Activated naive CD4-positive, alpha-beta T cell treated with anti-CD3 and anti-CD28 coated beads, Interleukin-2, amount 10 ng/mL, durations not matched to agents 7 days and 5 days (primary cell): ENCODE measurements around the gene ROR1.
"Not testable (repeated sequence)": the region's sequence is repeated elsewhere in the genome, so short reads cannot be mapped to it uniquely, and the experiment has no call there.

Experiments used
- CTCF ChIA-PET: fragments of 350-600 bp; sonication (Branson Sonifier 250); formaldehyde crosslinking; loops from one replicate; lab custom pipeline; 2021; ENCODE audit warnings: antibody characterized with exemption; lab: Charles Lee
- DNase-seq: peaks from one replicate; pipeline ENCODE4 v3.0.0-alpha.2; 2020
- H3K27ac Mint-ChIP-seq: one replicate; pipeline ENCODE4 v1.8.0; 2021; ENCODE audit warnings: mild to moderate bottlenecking, moderate library complexity, mixed read lengths
- H3K27me3 Mint-ChIP-seq: one replicate; pipeline ENCODE4 v1.8.0; 2021; ENCODE audit warnings: mild to moderate bottlenecking, mixed read lengths
- H3K36me3 Mint-ChIP-seq: one replicate; pipeline ENCODE4 v1.8.0; 2021; ENCODE audit warnings: mixed read lengths
- H3K4me1 Mint-ChIP-seq: one replicate; pipeline ENCODE4 v1.8.0; 2021; ENCODE audit warnings: mixed read lengths
- H3K4me3 Mint-ChIP-seq: one replicate; pipeline ENCODE4 v1.8.0; 2021; ENCODE audit warnings: mild to moderate bottlenecking, moderate library complexity, mixed read lengths
- H3K9me3 Mint-ChIP-seq: one replicate; pipeline ENCODE4 v1.8.0; 2021; ENCODE audit warnings: mixed read lengths

The ROR1 gene

DNA sequence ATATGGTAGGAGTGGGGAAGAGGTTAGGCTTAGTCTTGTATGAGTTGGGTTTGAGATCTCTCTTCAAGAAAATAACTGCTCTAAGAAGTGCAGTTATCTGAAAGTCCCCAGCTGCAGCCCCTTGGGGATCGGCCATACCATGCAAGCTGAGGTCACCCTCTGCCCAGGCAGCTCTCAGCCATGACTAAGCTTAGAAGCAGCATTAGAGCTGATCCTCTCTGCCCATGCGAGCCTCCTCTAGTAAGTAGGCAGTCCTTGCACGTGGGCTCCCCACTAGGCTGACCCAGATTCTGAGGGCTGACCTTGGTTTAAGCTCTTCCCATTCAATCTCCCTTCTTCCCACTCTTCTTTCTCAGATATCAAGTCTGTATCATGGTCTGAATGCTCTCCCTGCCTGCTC, 308.6 kb downstream of the ROR1 start:
- Mint-ChIP-seq H3K27ac (no peak overlapping the region), H3K27me3 (no peaks in the 10 kb centered on the region), H3K4me1 (no peaks in the 10 kb centered on the region), H3K4me3 (no peak overlapping the region), H3K36me3 (no peaks in the 10 kb centered on the region), H3K9me3 (no peaks in the 10 kb centered on the region)
- DNase-seq: no peak
- CTCF ChIA-PET: no interaction called here

DNA sequence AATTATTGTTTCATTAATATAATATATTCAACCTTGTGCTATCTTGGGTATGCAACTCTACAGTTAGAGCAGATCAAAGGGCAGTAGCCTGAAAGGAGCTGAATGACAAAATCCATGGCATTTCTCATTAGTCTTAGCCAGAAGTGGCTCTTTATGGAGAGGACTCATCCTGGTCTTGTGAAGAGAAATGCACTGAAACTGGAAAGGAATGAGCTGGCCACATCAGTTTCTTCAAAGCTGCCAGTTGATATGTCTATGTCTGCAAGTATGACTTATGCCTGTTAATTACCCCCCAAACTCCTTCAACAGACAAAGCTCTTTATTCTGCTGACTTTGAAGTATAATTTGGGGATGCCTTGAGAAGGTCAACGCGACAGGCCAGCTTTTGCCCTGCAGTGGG, 310.6 kb downstream of the ROR1 start:
- no peak for DNase-seq
- no peaks in the 10 kb centered on the region for H3K36me3 Mint-ChIP-seq
- CTCF ChIA-PET: interaction anchor here (1.4 kb wide), 1 partner anchor 53 kb away, joined by 3 read pairs; no protein-coding TSS in a partner anchor
- no peaks in the 10 kb centered on the region for H3K4me1 Mint-ChIP-seq
- H3K9me3 Mint-ChIP-seq: no peaks in the 10 kb centered on the region
- H3K27me3 Mint-ChIP-seq: no peaks in the 10 kb centered on the region
- H3K4me3 Mint-ChIP-seq: no peak overlapping the region
- H3K27ac Mint-ChIP-seq: no peak overlapping the region

DNA sequence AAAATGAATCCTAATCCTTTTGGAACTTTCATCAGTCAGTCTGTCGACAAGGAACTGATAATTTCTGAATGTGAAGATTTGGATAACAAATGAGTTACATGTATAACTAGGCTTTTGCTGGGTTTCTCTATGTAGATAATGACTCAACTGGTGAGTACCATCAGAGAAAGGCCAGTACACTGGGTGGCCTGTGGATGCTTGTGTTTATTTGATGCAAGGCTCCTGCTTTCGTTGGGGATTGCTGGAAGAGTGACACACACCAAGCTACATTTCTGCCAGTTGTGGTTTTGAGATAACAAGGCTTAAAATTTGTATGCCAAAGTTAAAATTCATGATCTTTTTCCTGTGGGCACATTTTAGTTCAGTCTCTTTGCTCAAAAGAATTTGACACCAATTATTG, 314.0 kb downstream of the ROR1 start:
- CTCF ChIA-PET: no interaction called here
- no peak overlapping the region for H3K4me3 Mint-ChIP-seq
- no peak overlapping the region for H3K27ac Mint-ChIP-seq
- no peaks in the 10 kb centered on the region for H3K36me3 Mint-ChIP-seq
- no peaks in the 10 kb centered on the region for H3K9me3 Mint-ChIP-seq
- no peak for DNase-seq
- no peaks in the 10 kb centered on the region for H3K27me3 Mint-ChIP-seq
- H3K4me1 Mint-ChIP-seq: no peaks in the 10 kb centered on the region

DNA sequence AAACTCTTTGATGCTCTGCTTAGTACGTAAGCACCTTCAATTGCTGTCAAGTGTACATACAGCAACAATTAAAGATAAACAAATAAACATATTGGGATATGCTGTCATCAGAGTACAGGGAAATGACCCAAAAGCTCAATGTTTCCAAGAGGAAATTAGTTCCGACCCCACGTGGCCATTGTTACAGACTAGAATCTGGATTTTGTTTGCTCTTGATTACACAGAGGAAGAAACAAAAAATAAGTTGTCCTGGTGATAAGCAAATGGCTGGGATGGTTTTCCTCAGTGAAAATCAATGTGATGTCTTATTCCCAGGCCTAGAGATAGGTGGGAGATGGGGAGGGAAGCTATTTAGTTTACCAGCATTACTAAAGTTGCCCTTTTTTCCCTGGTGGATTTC, 316.6 kb downstream of the ROR1 start:
- Mint-ChIP-seq H3K9me3 (no peaks in the 10 kb centered on the region), H3K4me3 (no peak overlapping the region), H3K36me3 (no peaks in the 10 kb centered on the region), H3K27me3 (no peaks in the 10 kb centered on the region), H3K27ac (no peak overlapping the region), H3K4me1 (no peaks in the 10 kb centered on the region)
- DNase-seq: no peak
- CTCF ChIA-PET: no interaction called here

DNA sequence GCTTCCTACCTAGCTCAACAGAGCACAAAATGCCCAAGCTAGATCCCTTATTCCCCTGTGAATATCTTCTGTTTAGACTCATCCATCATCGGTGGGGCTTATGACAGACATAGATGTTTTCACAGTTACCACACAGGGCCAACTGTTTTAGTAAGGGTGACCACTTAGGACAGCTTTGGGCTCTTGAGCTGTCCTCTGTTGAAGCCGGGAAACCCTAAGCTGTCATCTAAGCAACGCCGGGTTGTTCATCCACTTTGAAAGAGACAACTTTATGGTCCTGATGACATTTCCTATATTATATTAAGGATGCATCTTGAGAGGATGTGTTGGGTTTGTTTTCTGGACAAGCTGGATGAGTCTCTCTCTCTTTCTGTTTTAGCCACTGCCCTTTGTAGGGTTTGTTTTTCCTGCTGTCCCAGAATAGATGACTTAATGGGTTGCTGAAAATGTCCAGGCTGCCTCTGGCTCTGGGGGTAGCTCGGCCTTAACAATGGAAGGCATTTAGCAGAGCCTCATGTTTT, 319.1 kb downstream of the ROR1 start:
- no peak overlapping the region for H3K4me3 Mint-ChIP-seq
- no peaks in the 10 kb centered on the region for H3K4me1 Mint-ChIP-seq
- no peaks in the 10 kb centered on the region for H3K27me3 Mint-ChIP-seq
- no peaks in the 10 kb centered on the region for H3K9me3 Mint-ChIP-seq
- H3K27ac Mint-ChIP-seq: no peak overlapping the region
- DNase-seq: no peak
- H3K36me3 Mint-ChIP-seq: no peaks in the 10 kb centered on the region
- CTCF ChIA-PET: no interaction called here

DNA sequence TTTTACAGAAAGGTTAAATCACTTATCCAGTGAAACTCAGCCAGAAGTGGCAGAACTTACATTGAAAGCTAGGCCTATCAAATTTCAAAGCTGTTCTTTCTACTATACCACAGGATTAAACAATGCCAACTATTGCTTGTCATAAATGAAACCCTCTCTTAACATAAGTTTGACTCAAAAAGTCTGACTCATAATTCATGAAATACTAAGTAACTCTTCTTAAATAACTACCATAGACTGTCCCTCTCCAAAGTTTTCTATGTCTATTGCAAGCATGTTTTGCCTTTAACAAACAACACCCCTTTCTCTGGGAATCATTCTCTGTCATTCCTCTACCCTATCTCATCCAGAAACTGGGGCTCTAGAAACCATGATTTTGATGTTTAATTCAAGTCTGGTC, 320.1 kb downstream of the ROR1 start:
- Mint-ChIP-seq H3K27ac (no peak overlapping the region), H3K27me3 (no peaks in the 10 kb centered on the region), H3K4me3 (no peak overlapping the region), H3K9me3 (no peaks in the 10 kb centered on the region), H3K36me3 (no peaks in the 10 kb centered on the region), H3K4me1 (no peaks in the 10 kb centered on the region)
- DNase-seq: no peak
- CTCF ChIA-PET: no interaction called here

DNA sequence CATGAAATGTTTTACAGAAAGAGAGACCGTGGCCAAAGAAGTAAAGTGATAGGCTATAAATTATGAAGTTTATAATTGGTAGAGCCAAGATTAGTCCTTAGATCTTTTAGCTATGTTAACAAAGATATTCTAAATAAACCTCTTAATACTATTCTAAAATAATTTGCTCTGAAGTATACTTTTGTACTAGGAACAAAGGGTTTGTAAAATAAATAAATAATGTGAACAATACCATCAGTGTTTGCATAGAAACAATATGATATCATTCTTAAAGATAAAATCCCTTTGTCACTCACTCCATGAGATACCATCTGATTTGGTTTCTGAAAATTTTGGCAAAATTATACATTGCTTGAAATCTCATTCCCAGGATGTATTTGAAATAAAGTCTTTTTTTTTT, 322.0 kb downstream of the ROR1 start:
- Mint-ChIP-seq H3K4me1 (no peaks in the 10 kb centered on the region), H3K9me3 (no peaks in the 10 kb centered on the region), H3K4me3 (no peak overlapping the region), H3K27ac (no peak overlapping the region), H3K27me3 (no peaks in the 10 kb centered on the region), H3K36me3 (no peaks in the 10 kb centered on the region)
- CTCF ChIA-PET: no interaction called here
- DNase-seq: no peak

DNA sequence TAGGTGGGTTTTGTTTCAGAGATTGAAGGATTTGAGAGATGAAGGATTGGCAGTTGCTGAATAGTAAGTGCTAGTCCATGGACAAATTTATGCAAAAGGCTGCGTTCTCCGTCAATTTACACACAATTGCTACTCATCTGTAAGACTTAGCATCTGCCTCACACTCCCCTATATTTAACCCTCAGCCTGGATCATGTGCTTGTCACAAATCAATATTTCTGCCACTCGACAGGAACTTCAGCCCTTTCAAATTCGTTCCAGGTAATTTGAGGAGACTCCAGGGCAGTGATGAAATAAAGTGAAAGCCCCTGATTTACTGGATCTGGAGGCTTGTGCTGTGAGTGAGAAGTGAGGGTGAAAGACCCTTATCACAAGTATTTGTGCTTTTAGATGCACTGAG, 324.0 kb downstream of the ROR1 start:
- Mint-ChIP-seq H3K27ac (no peak overlapping the region), H3K4me1 (no peaks in the 10 kb centered on the region), H3K36me3 (no peaks in the 10 kb centered on the region), H3K4me3 (no peak overlapping the region), H3K27me3 (no peaks in the 10 kb centered on the region), H3K9me3 (no peaks in the 10 kb centered on the region)
- CTCF ChIA-PET: no interaction called here
- DNase-seq: no peak

DNA sequence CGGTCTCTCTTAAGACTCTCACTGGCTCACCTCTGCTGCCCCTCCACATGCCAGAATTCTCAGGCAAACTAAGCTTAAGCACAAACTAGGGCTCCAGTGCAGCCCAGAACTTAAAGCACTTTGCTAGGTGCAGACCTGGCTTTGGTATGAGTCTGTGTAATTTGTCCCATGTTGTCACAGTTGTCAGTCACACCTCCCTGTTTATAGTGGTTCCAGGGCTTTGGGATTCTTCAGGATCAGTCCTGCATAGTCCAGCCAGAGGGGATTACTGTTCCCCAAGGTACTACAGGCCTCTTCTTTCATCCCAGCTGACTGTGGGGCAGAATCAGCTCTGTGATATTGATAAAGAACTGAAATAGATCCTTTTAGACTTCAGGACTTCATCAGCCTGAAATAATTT, 324.6 kb downstream of the ROR1 start:
- H3K36me3 Mint-ChIP-seq: no peaks in the 10 kb centered on the region
- H3K27me3 Mint-ChIP-seq: no peaks in the 10 kb centered on the region
- no peak for DNase-seq
- no peak overlapping the region for H3K27ac Mint-ChIP-seq
- CTCF ChIA-PET: no interaction called here
- no peak overlapping the region for H3K4me3 Mint-ChIP-seq
- no peaks in the 10 kb centered on the region for H3K9me3 Mint-ChIP-seq
- H3K4me1 Mint-ChIP-seq: no peaks in the 10 kb centered on the region

DNA sequence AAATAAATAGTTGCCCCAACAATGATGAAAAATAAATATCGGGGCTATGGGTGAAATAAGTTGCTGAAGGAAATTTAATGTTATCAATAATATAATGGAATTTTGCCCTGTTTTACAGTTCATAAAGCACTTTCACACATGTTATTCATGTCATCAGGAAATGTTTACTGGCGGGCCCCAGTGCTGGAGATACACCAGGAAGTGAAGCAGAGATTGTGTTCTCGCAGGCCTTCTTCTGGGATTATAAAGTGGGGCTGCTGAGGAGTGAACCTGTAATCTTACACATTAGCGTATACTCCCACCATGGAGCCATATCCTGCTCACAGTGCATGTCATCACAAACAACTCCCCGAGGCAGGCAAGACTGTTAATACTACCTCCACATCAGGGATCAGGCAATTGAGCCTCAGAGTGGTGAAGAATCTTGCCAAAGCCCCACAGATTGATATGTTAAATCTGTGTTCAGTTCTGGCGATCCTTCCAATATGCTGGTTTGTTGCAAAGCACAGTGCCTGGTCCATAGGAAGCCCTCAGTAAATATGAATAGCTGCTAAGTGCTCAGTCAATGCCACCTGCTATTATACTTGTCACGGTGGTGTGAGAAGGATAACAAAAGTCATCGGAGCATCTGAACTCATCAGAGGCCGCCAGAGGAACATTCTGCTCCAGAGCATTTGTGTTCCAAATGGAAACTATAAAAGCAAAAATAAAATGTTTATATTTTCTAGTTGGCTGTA, 325.2 kb downstream of the ROR1 start:
- Mint-ChIP-seq H3K4me3 (no peak overlapping the region), H3K36me3 (no peaks in the 10 kb centered on the region), H3K4me1 (no peaks in the 10 kb centered on the region), H3K27me3 (no peaks in the 10 kb centered on the region), H3K9me3 (no peaks in the 10 kb centered on the region), H3K27ac (no peak overlapping the region)
- CTCF ChIA-PET: no interaction called here
- DNase-seq: no peak

DNA sequence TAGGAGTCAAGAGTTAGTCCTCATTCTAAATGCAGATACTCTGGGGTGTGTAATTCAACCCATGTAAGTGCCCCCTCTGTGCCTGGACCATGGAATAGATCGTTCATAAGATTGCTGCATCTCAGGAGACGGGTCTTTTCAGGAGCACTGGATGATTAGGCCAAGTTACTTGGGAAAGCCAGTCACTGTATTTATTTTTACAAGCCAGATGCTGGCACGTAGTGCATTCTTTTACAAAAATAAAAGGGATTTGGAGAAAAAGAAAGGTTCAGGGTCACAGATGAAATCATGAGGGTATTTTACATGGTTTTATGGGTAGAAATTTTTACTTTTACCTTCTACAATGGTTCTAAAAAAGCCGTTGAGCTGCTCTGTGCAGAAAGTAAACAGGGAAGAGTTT, 327.0 kb downstream of the ROR1 start:
- no peak for DNase-seq
- CTCF ChIA-PET: interaction anchor here (1.0 kb wide), 1 partner anchor 409 kb away, joined by 4 read pairs; no protein-coding TSS in a partner anchor
- no peaks in the 10 kb centered on the region for H3K9me3 Mint-ChIP-seq
- no peak overlapping the region for H3K4me3 Mint-ChIP-seq
- no peaks in the 10 kb centered on the region for H3K4me1 Mint-ChIP-seq
- no peaks in the 10 kb centered on the region for H3K36me3 Mint-ChIP-seq
- no peak overlapping the region for H3K27ac Mint-ChIP-seq
- no peaks in the 10 kb centered on the region for H3K27me3 Mint-ChIP-seq

DNA sequence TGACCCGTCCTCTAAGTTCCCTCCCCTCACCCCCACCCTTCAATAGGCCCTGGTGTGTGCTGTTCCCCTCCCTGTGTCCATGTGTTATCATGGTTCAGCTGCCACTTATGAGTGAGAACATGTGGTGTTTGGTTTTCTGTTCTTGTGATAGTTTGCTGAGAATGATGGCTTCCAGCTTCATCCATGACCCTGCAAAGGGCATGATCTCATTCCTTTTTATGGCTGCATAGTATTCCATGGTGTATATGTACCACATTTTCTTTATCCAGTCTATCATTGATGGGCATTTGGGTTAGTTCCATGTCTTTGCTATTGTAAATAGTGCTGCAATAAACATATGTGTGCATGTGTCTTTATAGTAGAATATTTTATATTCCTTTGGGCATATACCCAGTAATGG, 330.8 kb downstream of the ROR1 start:
- CTCF ChIA-PET, H3K36me3 Mint-ChIP-seq, H3K4me1 Mint-ChIP-seq, H3K9me3 Mint-ChIP-seq, DNase-seq, H3K4me3 Mint-ChIP-seq, H3K27me3 Mint-ChIP-seq, H3K27ac Mint-ChIP-seq: not testable (repeated sequence)

DNA sequence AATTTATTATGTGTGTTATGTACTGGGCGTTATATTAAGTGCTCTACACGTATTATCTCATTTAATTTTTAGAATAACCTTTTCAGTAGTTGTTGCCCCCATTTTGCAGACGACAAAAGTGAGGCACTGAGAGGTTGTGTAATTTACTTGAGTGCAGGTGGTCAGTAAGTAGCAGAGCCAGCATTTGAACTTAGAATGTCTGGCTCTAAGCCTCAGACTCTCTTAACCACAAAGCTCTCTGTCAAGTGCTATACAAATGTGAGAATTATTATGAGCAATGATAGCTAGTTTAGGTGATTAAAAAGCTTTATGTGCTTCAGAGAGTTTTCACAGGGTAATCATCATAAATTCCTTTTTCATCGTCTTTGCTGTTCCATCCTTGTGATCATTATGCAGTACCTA, 333.3 kb downstream of the ROR1 start:
- no peaks in the 10 kb centered on the region for H3K4me1 Mint-ChIP-seq
- no peaks in the 10 kb centered on the region for H3K9me3 Mint-ChIP-seq
- H3K4me3 Mint-ChIP-seq: no peak overlapping the region
- no peak for DNase-seq
- CTCF ChIA-PET: interaction anchor here (1.2 kb wide), 1 partner anchor 415 kb away, joined by 5 read pairs; no protein-coding TSS in a partner anchor
- H3K27ac Mint-ChIP-seq: no peak overlapping the region
- H3K27me3 Mint-ChIP-seq: peaks cover 5% of the 10 kb centered on the region
- no peaks in the 10 kb centered on the region for H3K36me3 Mint-ChIP-seq

DNA sequence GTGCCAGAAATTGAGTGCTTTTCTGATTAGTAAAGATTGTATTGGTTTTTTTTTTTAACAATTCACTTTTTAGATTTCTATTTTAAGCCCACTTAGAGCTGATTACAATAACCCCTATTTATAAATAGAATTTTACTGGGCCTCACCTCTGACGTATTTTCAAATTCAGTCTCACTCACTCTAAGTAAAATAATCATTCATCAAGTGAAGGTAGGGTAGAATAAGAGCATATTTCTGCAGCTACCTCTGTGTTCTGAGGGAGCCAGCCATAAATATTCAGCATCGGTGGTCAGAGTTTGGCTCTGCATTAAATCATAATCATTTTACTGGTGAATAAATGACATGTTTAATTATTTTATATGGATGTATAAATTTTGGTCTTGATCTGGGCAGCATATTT, 333.8 kb downstream of the ROR1 start:
- H3K36me3 Mint-ChIP-seq: no peaks in the 10 kb centered on the region
- no peak overlapping the region for H3K27ac Mint-ChIP-seq
- H3K4me3 Mint-ChIP-seq: no peak overlapping the region
- H3K9me3 Mint-ChIP-seq: no peaks in the 10 kb centered on the region
- CTCF ChIA-PET: interaction anchor here (1.2 kb wide), 1 partner anchor 416 kb away, joined by 5 read pairs; no protein-coding TSS in a partner anchor
- H3K27me3 Mint-ChIP-seq: peaks cover 5% of the 10 kb centered on the region
- no peak for DNase-seq
- no peaks in the 10 kb centered on the region for H3K4me1 Mint-ChIP-seq

DNA sequence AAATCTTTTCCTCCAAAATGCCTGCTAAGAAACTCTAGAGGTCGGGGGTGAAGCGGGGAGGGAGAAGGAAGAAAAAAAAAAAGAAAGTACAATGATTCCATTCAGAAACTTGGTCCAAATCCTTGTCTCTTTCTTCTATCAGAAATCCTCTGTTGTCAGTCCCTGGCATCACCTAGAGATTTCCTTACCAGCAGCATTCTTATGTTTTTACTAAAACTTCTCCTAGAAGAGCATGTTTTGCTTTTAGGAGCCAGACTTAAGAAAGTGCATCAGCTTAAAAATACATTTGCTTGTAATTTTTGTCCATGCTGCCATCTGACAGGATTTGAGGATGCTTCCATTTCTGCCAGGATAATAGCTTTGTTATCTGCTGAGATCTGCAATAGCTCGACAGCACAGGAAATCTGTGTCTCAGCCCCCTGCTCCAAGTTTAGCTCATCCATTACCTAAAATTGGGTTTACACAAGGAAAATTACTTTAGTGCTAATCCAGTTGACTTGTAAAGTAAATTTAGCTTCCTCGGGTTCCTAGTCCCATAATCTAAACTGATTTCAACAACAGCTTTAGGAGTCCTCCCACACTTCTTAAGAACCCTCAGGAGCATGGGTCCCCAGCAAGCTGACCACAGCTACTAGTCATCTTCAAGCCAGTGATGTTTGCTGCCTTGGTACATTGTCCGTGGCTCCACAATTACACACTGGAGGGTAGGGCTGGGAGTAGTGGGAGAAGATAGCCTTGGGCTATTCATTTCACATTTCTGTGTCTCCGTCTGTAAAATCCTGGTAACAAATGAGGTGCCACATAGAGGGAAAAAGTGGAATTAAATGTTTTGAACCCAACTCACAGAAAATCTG, 337.3 kb downstream of the ROR1 start:
- Mint-ChIP-seq H3K36me3 (no peaks in the 10 kb centered on the region), H3K4me3 (no peak overlapping the region), H3K27me3 (peaks cover 5% of the 10 kb centered on the region), H3K9me3 (no peaks in the 10 kb centered on the region), H3K4me1 (no peaks in the 10 kb centered on the region), H3K27ac (no peak overlapping the region)
- no peak for DNase-seq
- CTCF ChIA-PET: no interaction called here
